Kasumi-1 (cell line): Measurements from ENCODE around the gene KDM8.
A peak's percentile ranks its signal among the peaks of the same experiment; 100 is the strongest.
"Not testable (repeated sequence)": the region's sequence is repeated elsewhere in the genome, so short reads cannot be mapped to it uniquely, and the experiment has no call there.

Experiments used
- DNase-seq, 2 experiments: peaks; one replicate each; lab custom pipeline; 2025; lab: John Stamatoyannopoulos, UW

The KDM8 gene

GRCh38 chr16:27191352-27191924, 11.9 kb upstream of the KDM8 start:
- DNase-seq = no peak

GRCh38 chr16:27193300-27193990, 9.9 kb upstream of the KDM8 start:
- DNase-seq = no peak

GRCh38 chr16:27195076-27195741, 8.1 kb upstream of the KDM8 start:
- no peak for DNase-seq

- no peak for DNase-seq
Measured at GRCh38 chr16:27195941-27196595, 7.3 kb upstream of the KDM8 start.

- DNase-seq = no peak
Measured at GRCh38 chr16:27197004-27197403, 6.3 kb upstream of the KDM8 start.

- DNase-seq = no peak
Measured at GRCh38 chr16:27198451-27199234, 4.7 kb upstream of the KDM8 start.

GRCh38 chr16:27199235-27199586, 4.1 kb upstream of the KDM8 start:
- no peak for DNase-seq

- DNase-seq = peak in 1 of 2 experiments; percentile 0
Measured at GRCh38 chr16:27199736-27200135, 3.6 kb upstream of the KDM8 start.

- DNase-seq = not testable (repeated sequence)
Measured at GRCh38 chr16:27200914-27201313, 2.4 kb upstream of the KDM8 start.

GRCh38 chr16:27202923-27203506, 311 bp upstream of the KDM8 start:
- DNase-seq = peak in 1 of 2 experiments; percentile 61

GRCh38 chr16:27204312-27204915, 1.1 kb downstream of the KDM8 start:
- DNase-seq = no peak

GRCh38 chr16:27205423-27206065, 2.2 kb downstream of the KDM8 start:
- DNase-seq = no peak

GRCh38 chr16:27207121-27207520, 3.8 kb downstream of the KDM8 start:
- not testable (repeated sequence) for DNase-seq

GRCh38 chr16:27208081-27208680, 4.9 kb downstream of the KDM8 start:
- no peak for DNase-seq

- DNase-seq = no peak
Measured at GRCh38 chr16:27208796-27209195, 5.5 kb downstream of the KDM8 start.

GRCh38 chr16:27209591-27209990, 6.3 kb downstream of the KDM8 start:
- DNase-seq = no peak

- no peak for DNase-seq
Measured at GRCh38 chr16:27210174-27210573, 6.8 kb downstream of the KDM8 start.

GRCh38 chr16:27211026-27211425, 7.7 kb downstream of the KDM8 start:
- no peak for DNase-seq

GRCh38 chr16:27214084-27214961, 11.0 kb downstream of the KDM8 start:
- DNase-seq = no peak
